GM12872 (cell line): ENCODE measurements around the gene RYR3.

Experiments used
- CTCF ChIP-seq: IDR thresholded peaks from 3 replicates; pipeline ENCODE4 v1.5.1; 2011; ENCODE audit warnings: low read depth, mild to moderate bottlenecking, low read length, moderate library complexity; ENCODE audit not compliant: insufficient read depth

RYR3 gene

DNA sequence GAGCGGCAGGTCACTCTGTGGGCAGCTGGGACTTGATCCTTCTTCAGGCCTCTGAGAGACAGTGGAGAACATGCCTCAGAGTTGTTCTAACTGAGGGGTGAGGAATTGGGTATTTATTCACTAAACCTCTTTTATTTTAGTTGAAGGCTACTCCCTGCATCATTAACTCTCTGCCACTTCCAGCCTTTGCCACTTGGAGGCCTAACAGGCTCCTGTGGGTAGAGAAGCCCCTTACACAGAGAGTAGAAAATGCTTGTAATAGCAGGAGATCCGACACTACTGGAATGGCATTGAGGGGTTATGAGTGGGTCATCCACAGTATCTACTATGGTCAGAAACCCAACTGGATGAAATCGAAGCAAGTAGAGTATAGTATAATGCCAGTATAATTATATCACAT lies 81.7 kb downstream of the RYR3 start:
- 0 out of 3 replicates have a peak, but pooled peaks have one; percentile 21 for TF ChIP-seq CTCF

GRCh38 chr15:33393546-33393945 lies 82.8 kb downstream of the RYR3 start:
- no peak for TF ChIP-seq CTCF

DNA sequence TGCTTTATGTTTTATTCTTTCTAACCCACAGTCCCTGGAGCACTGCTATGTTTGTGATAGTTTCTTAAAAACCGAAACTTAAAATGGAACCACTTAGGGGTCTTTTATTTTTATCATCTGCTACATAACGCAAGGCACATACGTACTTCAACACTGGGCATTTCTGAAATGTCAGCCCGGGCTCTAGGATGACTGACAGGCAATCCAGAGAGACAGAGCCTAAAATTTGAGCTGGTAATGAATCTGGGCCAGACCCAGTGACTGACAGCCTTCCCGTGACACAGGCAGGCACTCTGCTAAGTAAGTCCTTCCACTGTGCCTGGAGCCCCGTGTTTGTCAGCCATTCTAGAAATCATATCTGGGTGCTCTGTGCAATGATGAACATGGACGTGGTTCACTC lies 84.6 kb downstream of the RYR3 start:
- no peak for TF ChIP-seq CTCF

GRCh38 chr15:33395846-33396245 lies 85.1 kb downstream of the RYR3 start:
- no peak for TF ChIP-seq CTCF

GRCh38 chr15:33396475-33396874 lies 85.7 kb downstream of the RYR3 start:
- no peak for TF ChIP-seq CTCF

DNA sequence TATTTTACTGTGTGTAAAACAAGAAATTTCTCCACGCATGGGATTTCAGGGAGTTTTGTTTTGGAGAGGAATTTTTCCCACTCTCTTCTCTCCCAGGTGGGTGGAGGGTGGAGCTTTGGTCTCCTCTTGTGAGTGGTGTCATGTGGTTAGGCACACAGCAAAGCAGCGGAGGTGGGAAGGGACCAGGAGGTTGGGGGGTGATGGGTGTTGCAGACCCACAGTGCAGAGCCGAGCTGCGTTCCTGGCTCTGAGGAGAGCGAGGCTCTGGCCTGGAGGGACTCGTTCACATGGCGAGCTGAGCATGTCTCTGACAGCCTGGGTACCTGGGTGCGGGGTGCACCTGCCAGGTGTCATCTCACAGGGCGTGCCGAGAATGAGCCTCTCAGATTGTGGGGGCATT lies 87.8 kb downstream of the RYR3 start:
- no peak for TF ChIP-seq CTCF

- TF ChIP-seq CTCF = no peak
Observed at GRCh38 chr15:33400941-33401340, 90.2 kb downstream of the RYR3 start.

DNA sequence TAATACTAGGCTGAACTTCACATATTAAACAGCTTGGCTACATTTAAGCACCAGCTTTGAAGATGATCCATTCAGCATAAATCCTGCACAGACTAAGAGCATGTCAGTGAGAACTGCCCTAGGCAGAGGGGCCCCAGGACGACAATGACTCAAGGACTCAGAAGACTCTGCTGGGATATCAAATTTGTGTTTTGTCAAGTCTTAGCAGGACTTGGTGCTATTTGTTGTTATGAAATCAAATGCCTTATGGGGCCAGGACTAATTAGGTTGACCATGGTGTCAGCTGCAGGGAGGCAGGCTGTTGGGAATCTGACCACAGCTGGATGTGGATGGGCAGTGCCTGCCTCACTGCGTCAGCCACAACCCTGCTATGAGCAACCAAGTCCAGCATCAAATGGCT lies 91.8 kb downstream of the RYR3 start:
- no peak for TF ChIP-seq CTCF
